GM19240 (cell line): Measurements from ENCODE around the gene CXorf49.
"Not testable (repeated sequence)": the region's sequence is repeated elsewhere in the genome, so short reads cannot be mapped to it uniquely, and the experiment has no call there.

Experiments
- DNase-seq: peaks from one replicate; pipeline ENCODE4 v3.0.0; 2011; ENCODE audit warnings: low spot score; ENCODE audit not compliant: insufficient read length

CXorf49 gene

GRCh38 chrX:71718185-71718584 is at the start of gene CXorf49:
Gene CXorf49, minus strand, starts transcription at chrX:71718285. Its CDS starts 134 bp downstream, at chrX:71718151.
- DNase-seq, result not testable (repeated sequence)

DNA sequence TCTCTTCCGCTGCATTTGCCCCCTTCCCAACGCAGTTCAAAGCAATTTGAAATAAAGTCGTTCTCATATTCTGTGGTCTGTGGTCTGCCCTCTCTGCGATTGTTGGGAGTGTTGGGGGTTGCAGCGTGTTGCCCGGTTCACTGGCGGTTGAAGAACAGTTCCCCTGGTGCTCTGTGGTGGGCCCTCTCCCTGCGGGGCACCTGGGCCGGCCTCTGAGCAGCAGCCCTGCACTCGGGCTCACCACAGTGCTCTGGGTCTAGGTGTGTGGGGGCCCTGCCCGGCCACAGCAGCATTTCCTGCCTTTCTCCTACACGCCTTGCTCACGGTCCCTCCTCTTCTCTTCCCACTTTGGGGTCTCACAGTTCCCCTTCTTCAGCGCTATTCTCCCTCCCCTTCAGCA is 49.0 kb upstream of the CXorf49 start:
- DNase-seq, result not testable (repeated sequence)

GRCh38 chrX:71765613-71766012 is 47.5 kb upstream of the CXorf49 start:
- DNase-seq, result not testable (repeated sequence)

DNA sequence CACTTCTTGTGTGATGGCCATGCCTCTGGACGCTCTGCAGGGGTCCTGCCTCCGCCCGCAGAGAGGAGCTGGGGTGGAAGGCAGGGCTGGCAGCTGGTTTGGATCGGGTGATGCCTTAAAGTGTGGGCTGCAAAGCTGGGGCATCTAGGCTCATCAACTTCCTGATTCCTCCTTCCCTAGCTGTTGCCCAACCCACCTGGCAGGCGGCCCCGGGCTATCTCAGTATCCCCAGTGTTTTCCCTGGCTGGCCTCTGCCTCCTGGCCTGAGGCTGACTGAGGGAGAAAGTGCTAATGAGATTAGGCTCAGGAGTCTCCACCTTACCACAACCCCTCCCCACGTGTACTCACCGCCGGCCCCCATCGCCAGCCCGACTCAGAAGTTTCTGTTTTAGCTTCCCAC is 46.7 kb upstream of the CXorf49 start:
- not testable (repeated sequence) for DNase-seq

GRCh38 chrX:71763049-71763448 is 45.0 kb upstream of the CXorf49 start, which contains the start of gene CXorf49B:
Gene CXorf49B, plus strand, starts transcription at chrX:71763349. Its CDS starts 75 bp downstream, at chrX:71763424.
- not testable (repeated sequence) for DNase-seq

GRCh38 chrX:71760688-71761281 is 42.7 kb upstream of the CXorf49 start:
- not testable (repeated sequence) for DNase-seq

GRCh38 chrX:71720289-71720886 is 2.3 kb upstream of the CXorf49 start:
- DNase-seq, result not testable (repeated sequence)

DNA sequence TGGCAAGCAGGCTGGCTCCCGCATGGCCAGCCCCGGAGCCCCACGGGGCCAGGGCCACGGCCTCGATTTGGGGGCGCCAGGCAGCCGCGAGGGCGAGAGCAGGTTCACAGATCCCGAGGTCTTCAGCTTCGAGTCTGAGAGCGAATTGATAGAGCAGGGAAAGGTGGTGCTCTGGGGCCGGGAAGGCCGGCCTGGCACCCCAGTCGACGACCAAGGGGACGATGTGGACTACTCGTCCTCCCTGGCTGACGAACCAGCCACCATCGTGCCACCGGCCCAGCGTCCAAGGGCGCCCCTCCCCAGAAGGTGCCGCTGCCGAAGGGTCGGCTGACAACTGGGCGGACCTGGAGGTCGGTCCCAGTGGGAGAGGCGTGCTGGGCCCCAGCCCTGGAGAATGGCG is 1.1 kb upstream of the CXorf49 start:
- not testable (repeated sequence) for DNase-seq

DNA sequence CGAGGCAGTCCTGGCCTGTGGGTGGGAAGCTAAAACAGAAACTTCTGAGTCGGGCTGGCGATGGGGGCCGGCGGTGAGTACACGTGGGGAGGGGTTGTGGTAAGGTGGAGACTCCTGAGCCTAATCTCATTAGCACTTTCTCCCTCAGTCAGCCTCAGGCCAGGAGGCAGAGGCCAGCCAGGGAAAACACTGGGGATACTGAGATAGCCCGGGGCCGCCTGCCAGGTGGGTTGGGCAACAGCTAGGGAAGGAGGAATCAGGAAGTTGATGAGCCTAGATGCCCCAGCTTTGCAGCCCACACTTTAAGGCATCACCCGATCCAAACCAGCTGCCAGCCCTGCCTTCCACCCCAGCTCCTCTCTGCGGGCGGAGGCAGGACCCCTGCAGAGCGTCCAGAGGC is 1.8 kb downstream of the CXorf49 start:
- DNase-seq, result not testable (repeated sequence)

- not testable (repeated sequence) for DNase-seq
These were observed 2.5 kb downstream of the CXorf49 start for GRCh38 chrX:71715551-71715950.

GRCh38 chrX:71714064-71714463 is 4.0 kb downstream of the CXorf49 start:
- not testable (repeated sequence) for DNase-seq

DNA sequence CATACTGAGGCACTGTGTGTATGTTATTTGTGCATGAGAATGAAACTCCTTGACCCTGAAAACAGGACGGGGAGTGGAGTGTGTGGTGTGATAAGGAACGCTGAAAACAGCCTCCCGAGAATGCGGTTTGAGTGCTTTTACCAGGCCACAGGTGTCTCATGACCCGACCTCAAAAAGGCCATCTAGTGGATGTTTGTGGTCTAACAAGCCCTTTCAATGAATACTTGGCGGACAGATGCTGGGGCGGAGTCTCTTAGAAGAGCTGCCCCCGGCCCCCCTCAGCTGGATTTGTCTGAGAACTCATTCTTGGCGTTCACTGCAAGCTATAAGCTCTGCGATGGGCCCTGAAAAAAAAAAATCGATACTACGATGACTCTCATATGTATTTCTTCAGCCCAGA is 15.2 kb downstream of the CXorf49 start:
- DNase-seq, result not testable (repeated sequence)

GRCh38 chrX:71699023-71699344 is 19.1 kb downstream of the CXorf49 start:
- not testable (repeated sequence) for DNase-seq

- not testable (repeated sequence) for DNase-seq
These were observed 19.6 kb downstream of the CXorf49 start for GRCh38 chrX:71698299-71699022.

DNA sequence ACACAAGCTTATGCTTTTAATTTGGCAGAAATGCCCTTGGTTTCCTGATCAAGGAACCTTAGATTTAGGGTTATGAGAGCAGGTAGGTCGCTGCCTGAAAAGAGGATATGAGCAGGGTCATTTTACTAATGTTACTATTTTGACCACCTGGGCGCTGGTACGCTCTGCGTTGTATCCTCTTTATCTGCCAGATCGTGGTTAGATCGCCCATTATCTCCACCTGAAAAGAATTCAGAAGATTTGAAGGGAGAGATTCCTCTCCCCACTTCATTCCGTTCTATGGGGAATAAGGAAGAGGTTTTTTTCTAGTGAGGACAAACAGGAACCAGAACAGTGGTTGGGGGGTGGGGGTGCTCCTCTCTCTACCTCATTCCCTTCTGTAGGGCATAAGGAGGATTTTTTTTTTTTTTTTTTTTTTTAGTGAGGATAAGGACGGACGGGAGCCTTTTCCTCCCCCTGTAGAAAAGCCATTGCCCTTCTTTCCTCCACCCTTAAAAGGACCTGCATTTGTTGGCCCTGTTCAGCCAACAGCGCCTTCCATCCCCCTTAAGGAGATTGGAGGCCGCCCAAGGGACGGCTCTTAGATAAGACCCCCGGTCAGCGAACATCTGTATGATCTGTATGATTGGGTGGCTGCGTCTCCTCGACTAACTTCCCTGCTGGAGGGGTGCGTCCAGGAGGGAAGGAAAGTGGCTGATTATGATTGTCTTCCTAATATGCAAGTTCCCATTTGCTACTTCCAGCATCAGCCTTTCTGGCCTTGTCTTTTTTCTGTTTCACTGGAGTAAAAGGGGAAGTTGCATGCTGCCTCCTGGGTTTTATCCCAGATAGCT is 20.4 kb downstream of the CXorf49 start:
- not testable (repeated sequence) for DNase-seq

GRCh38 chrX:71696641-71697465 is 21.2 kb downstream of the CXorf49 start:
- not testable (repeated sequence) for DNase-seq

- no peak for DNase-seq
These were observed 38.4 kb downstream of the CXorf49 start for GRCh38 chrX:71679575-71680207.

GRCh38 chrX:71677195-71677594 is 40.9 kb downstream of the CXorf49 start:
- not testable (repeated sequence) for DNase-seq

- DNase-seq, result not testable (repeated sequence)
These were observed 41.9 kb downstream of the CXorf49 start for GRCh38 chrX:71676068-71676795.
